Natural killer cell (primary cell): Measurements from ENCODE around the gene KLHL3. TPM values are rescaled to one million over a fixed set of nuclear protein-coding genes. Genes with fewer than 3 reads are reported as not detected.
A peak's percentile ranks its signal among the peaks of the same experiment; 100 is the strongest.

Experiments
- ATAC-seq, 3 donors: fragments of 150-1000 bp in 2 of 3; fragments of 200-7000 bp in 1 of 3; cut with Tn5 transposase; 1 replicate in 1 of 3; 2 replicates in 2 of 3; pipeline ENCODE4 v1.10.0; 2021; ENCODE audit warnings: mild to moderate bottlenecking in 2 of 3, moderate library complexity in 2 of 3
- DNase-seq, 2 donors: peaks; one replicate each; pipeline versions ENCODE4 v3.0.0 to v3.0.0-alpha.2; 2013 to 2021; ENCODE audit warnings: mixed read lengths in 1 of 2
- H3K27ac ChIP-seq: one replicate; pipeline ENCODE4 v1.5.1; 2013; ENCODE audit warnings: mild to moderate bottlenecking, low read length
- H3K27me3 ChIP-seq: one replicate; pipeline ENCODE4 v1.6.1; 2013; ENCODE audit warnings: low read length; ENCODE audit not compliant: control insufficient read depth, insufficient read depth
- H3K36me3 ChIP-seq: one replicate; pipeline ENCODE4 v1.6.1; 2013; ENCODE audit warnings: low read length; ENCODE audit not compliant: control insufficient read depth, insufficient read depth
- H3K4me1 ChIP-seq: one replicate; pipeline ENCODE4 v1.6.1; 2013; ENCODE audit warnings: low read length; ENCODE audit not compliant: control insufficient read depth, insufficient read depth
- H3K4me3 ChIP-seq: one replicate; pipeline ENCODE4 v1.5.1; 2013; ENCODE audit warnings: low read length
- H3K9me3 ChIP-seq: one replicate; pipeline ENCODE4 v1.6.1; 2013; ENCODE audit warnings: low read length; ENCODE audit not compliant: control insufficient read depth, insufficient read depth
- H3K27ac Mint-ChIP-seq, 2 donors: one replicate each; pipeline ENCODE4 v1.8.0; 2022; ENCODE audit warnings: mild to moderate bottlenecking in 2 of 2, mixed read lengths in 2 of 2, moderate library complexity in 1 of 2
- H3K27me3 Mint-ChIP-seq, 2 donors: one replicate each; pipeline ENCODE4 v1.8.0; 2022; ENCODE audit warnings: low read depth in 2 of 2, mixed read lengths in 2 of 2
- H3K36me3 Mint-ChIP-seq: one replicate; pipeline ENCODE4 v1.8.0; 2022; ENCODE audit warnings: mixed read lengths
- H3K4me1 Mint-ChIP-seq, 2 donors: one replicate each; pipeline ENCODE4 v1.8.0; 2022; ENCODE audit warnings: mixed read lengths in 2 of 2
- H3K4me3 Mint-ChIP-seq: one replicate; pipeline ENCODE4 v1.8.0; 2022; ENCODE audit warnings: mild to moderate bottlenecking, moderate library complexity, mixed read lengths
- H3K9me3 Mint-ChIP-seq, 2 donors: one replicate each; pipeline ENCODE4 v1.8.0; 2022; ENCODE audit warnings: mixed read lengths in 2 of 2
- CTCF ChIP-seq: fragments of 200-600 bp; IDR thresholded peaks from one replicate; pipeline ENCODE4 v1.8.0; 2022; ENCODE audit warnings: antibody characterized with exemption
- WGBS: methylation state at CpG from one replicate; pipeline ENCODE4 v1.1.7; 2013; ENCODE audit warnings: missing lambda C conversion rate; ENCODE audit not compliant: insufficient coverage; 5-methylcytosine and 5-hydroxymethylcytosine counted together
- intact Hi-C: fragments of 100-400 bp; cut with micrococcal nuclease; formaldehyde crosslinking; loops from one replicate; pipeline ENCODE4 v1.14.2; 2022
- total RNA-seq, 4 donors: library from RNA; stranded (reverse); fragments of 120-200 nt in 1 of 4; gene quantifications; one replicate each; pipeline versions ENCODE4 v1.2.3 to v1.2.4, GENCODE V29; 2013 to 2022

Gene KLHL3
- total RNA-seq, 3 donors from 2014 or later (not counting 1 experiment from before 2014, with no cell fraction given) = 11.2 to 14.0 (median 13.2) TPM

- TF ChIP-seq CTCF = no peak
- peak overlapping the region; percentile 100 for H3K27ac Mint-ChIP-seq
These were observed 19.3 kb upstream of the KLHL3 start for GRCh38 chr5:137754961-137755762.

GRCh38 chr5:137754188-137754960 lies 18.5 kb upstream of the KLHL3 start, which contains the start of gene HNRNPA0:
Gene HNRNPA0 (minus strand): TSS chr5:137754363. CDS start chr5:137754066, 297 bp downstream.
- no peak for TF ChIP-seq CTCF
- Histone ChIP-seq H3K36me3 (peaks cover 2% of the 10 kb centered on the region), H3K27ac (peak within 1 kb of the TSS; percentile 99), H3K27me3 (no peaks in the 10 kb centered on the region), H3K9me3 (no peaks in the 10 kb centered on the region), H3K4me3 (peak within 1 kb of the TSS; percentile 77), H3K4me1 (peaks cover 14% of the 10 kb centered on the region)
- intact Hi-C loops = loop anchor here (5.0 kb wide), 1 partner anchor 423 kb away; the partner anchor contains the start of genes BRD8 and KIF20A
- no peaks in the 10 kb centered on the region for H3K9me3 Mint-ChIP-seq
- WGBS = under 1% methylated on average over 79 of the region's 79 CpGs
- H3K36me3 Mint-ChIP-seq = no peaks in the 10 kb centered on the region
- H3K4me3 Mint-ChIP-seq = peak within 1 kb of the TSS; percentile 97
- peaks cover 0 to 3% of the 10 kb centered on the region in 2 donors for H3K27me3 Mint-ChIP-seq
- ATAC-seq = peak; percentile 81 to 94 (median 85)
- peak; percentile 96 to 99 for DNase-seq
- peaks cover 30 to 42% of the 10 kb centered on the region in 2 donors for H3K4me1 Mint-ChIP-seq
- H3K27ac Mint-ChIP-seq = peak within 1 kb of the TSS; percentile 100

More at GRCh38 chr5:137754961-137755762, 19.3 kb upstream of the KLHL3 start:
- H3K9me3 ChIP-seq = no peaks in the 10 kb centered on the region
- peak overlapping the region; percentile 77 for H3K4me3 ChIP-seq
- peaks cover 2% of the 10 kb centered on the region for H3K36me3 ChIP-seq
- peak overlapping the region; percentile 97 for H3K4me3 Mint-ChIP-seq
- peaks cover 14% of the 10 kb centered on the region for H3K4me1 ChIP-seq
- H3K4me1 Mint-ChIP-seq = peaks cover 28 to 42% of the 10 kb centered on the region in 2 donors
- no peaks in the 10 kb centered on the region for H3K27me3 ChIP-seq
- H3K9me3 Mint-ChIP-seq = no peaks in the 10 kb centered on the region
- DNase-seq = no peak
- peak; percentile 13 to 20 (median 19) for ATAC-seq
- peak overlapping the region; percentile 99 for H3K27ac ChIP-seq
- H3K27me3 Mint-ChIP-seq = peaks cover 0 to 3% of the 10 kb centered on the region in 2 donors
- no peaks in the 10 kb centered on the region for H3K36me3 Mint-ChIP-seq
- 29% methylated on average over 36 of the region's 36 CpGs for WGBS
- intact Hi-C loops = loop anchor here (5.0 kb wide), 1 partner anchor 422 kb away; the partner anchor contains the start of genes BRD8 and KIF20A

- Mint-ChIP-seq H3K27me3 (peaks cover 0 to 3% of the 10 kb centered on the region in 2 donors), H3K36me3 (no peaks in the 10 kb centered on the region), H3K4me3 (peak overlapping the region; percentile 97), H3K4me1 (peaks cover 30 to 42% of the 10 kb centered on the region in 2 donors), H3K27ac (peak overlapping the region; percentile 100), H3K9me3 (no peaks in the 10 kb centered on the region)
- no peaks in the 10 kb centered on the region for H3K27me3 ChIP-seq
- under 1% methylated on average over 45 of the region's 45 CpGs for WGBS
- peak; percentile 14 to 30 (median 15) for ATAC-seq
- peak overlapping the region; percentile 99 for H3K27ac ChIP-seq
- intact Hi-C loops = loop anchor here (2.0 to 5.0 kb wide), 2 partner anchors 279 to 424 kb away; partner anchors contain the start of genes BRD8, FAM13B and KIF20A
- no peaks in the 10 kb centered on the region for H3K9me3 ChIP-seq
- H3K4me3 ChIP-seq = peak overlapping the region; percentile 77
- peaks cover 14% of the 10 kb centered on the region for H3K4me1 ChIP-seq
- DNase-seq = no peak
- peaks cover 2% of the 10 kb centered on the region for H3K36me3 ChIP-seq
- no peak for TF ChIP-seq CTCF
These were observed 17.9 kb upstream of the KLHL3 start for GRCh38 chr5:137753691-137754187.
